Liver (tissue), 9 donors: ENCODE data around the gene CBFA2T2. TPM values are rescaled to one million over a fixed set of nuclear protein-coding genes. Genes with fewer than 3 reads are reported as not detected.

Experiments used
- DNase-seq: peaks from one replicate; pipeline ENCODE4 v3.0.0-alpha.2; 2017; ENCODE audit warnings: low spot score
- H3K27ac ChIP-seq, 2 donors: one replicate each; pipeline ENCODE4 v1.7.0; 2013; ENCODE audit warnings: inconsistent platforms in 2 of 2, low read length in 2 of 2, control low read depth in 1 of 2, low read depth in 1 of 2, mild to moderate bottlenecking in 1 of 2
- H3K27me3 ChIP-seq, 4 donors: one replicate each; pipeline versions ENCODE4 v1.6.1 to v1.7.0; 2013; ENCODE audit warnings: low read length in 3 of 4, inconsistent platforms in 1 of 4, mild to moderate bottlenecking in 1 of 4, moderate library complexity in 1 of 4; ENCODE audit not compliant: control insufficient read depth in 4 of 4, insufficient read depth in 4 of 4
- H3K36me3 ChIP-seq, 4 donors: one replicate each; pipeline versions ENCODE4 v1.6.1 to v1.7.0; 2013; ENCODE audit warnings: low read length in 3 of 4, mild to moderate bottlenecking in 3 of 4, low read depth in 1 of 4, moderate library complexity in 1 of 4; ENCODE audit not compliant: control insufficient read depth in 4 of 4, insufficient read depth in 3 of 4
- H3K4me1 ChIP-seq, 4 donors: one replicate each; pipeline versions ENCODE4 v1.6.1 to v1.7.0; 2013; ENCODE audit warnings: low read length in 3 of 4, mild to moderate bottlenecking in 3 of 4, moderate library complexity in 1 of 4; ENCODE audit not compliant: control insufficient read depth in 4 of 4, insufficient read depth in 4 of 4
- H3K4me3 ChIP-seq, 3 donors: one replicate each; pipeline versions ENCODE4 v1.6.1 to v1.7.0; 2013; ENCODE audit warnings: low read length in 3 of 3, control low read depth in 1 of 3, low read depth in 1 of 3, mild to moderate bottlenecking in 1 of 3
- H3K9ac ChIP-seq, 2 donors: one replicate each; pipeline ENCODE4 v1.7.0; 2013; ENCODE audit warnings: low read length in 2 of 2, mild to moderate bottlenecking in 2 of 2, moderate library complexity in 2 of 2, control low read depth in 1 of 2, low read depth in 1 of 2
- H3K9me3 ChIP-seq, 4 donors: one replicate each; pipeline versions ENCODE4 v1.6.1 to v1.7.0; 2013; ENCODE audit warnings: low read length in 3 of 4; ENCODE audit not compliant: control insufficient read depth in 4 of 4
- ATF3 ChIP-seq: IDR thresholded peaks from 2 replicates; pipeline ENCODE4 v1.6.1; 2016; ENCODE audit warnings: antibody characterized with exemption
- CTCF ChIP-seq: fragments of 150-350 bp; IDR thresholded peaks from 2 replicates; pipeline ENCODE4 v1.5.1; 2017; ENCODE audit warnings: improper control_type of control experiment, low read depth, low read length; ENCODE audit not compliant: missing input control
- EGR1 ChIP-seq, 2 donors: IDR thresholded peaks; 2 replicates each; pipeline ENCODE4 v1.6.1; 2016 to 2018; ENCODE audit warnings: antibody characterized with exemption in 2 of 2, low read depth in 2 of 2
- FOXA1 ChIP-seq: IDR thresholded peaks from 2 replicates; pipeline ENCODE4 v1.6.1; 2016; ENCODE audit warnings: antibody characterized with exemption
- FOXA2 ChIP-seq: IDR thresholded peaks from 2 replicates; pipeline ENCODE4 v1.6.1; 2016; ENCODE audit warnings: antibody characterized with exemption
- HNF4A ChIP-seq, 2 donors: conservative IDR thresholded peaks; 2 replicates each; pipeline ENCODE4 v1.6.1; 2016; ENCODE audit warnings: antibody characterized with exemption in 2 of 2, mild to moderate bottlenecking in 2 of 2
- HNF4G ChIP-seq: IDR thresholded peaks from 2 replicates; pipeline ENCODE4 v1.6.1; 2016; ENCODE audit warnings: antibody characterized with exemption
- JUND ChIP-seq, 2 donors: IDR thresholded peaks; 2 replicates each; pipeline ENCODE4 v1.6.1; 2016; ENCODE audit warnings: antibody characterized with exemption in 2 of 2
- NR2F2 ChIP-seq: IDR thresholded peaks from 2 replicates; pipeline ENCODE4 v1.6.1; 2016; ENCODE audit warnings: antibody characterized with exemption
- RAD21 ChIP-seq, 2 donors: IDR thresholded peaks; 2 replicates each; pipeline ENCODE4 v1.6.1; 2016; ENCODE audit warnings: antibody characterized with exemption in 2 of 2, mild to moderate bottlenecking in 2 of 2
- RXRA ChIP-seq, 2 donors: IDR thresholded peaks; 2 replicates each; pipeline ENCODE4 v1.6.1; 2017 to 2018; ENCODE audit warnings: antibody characterized with exemption in 2 of 2, mild to moderate bottlenecking in 1 of 2
- SP1 ChIP-seq: IDR thresholded peaks from 2 replicates; pipeline ENCODE4 v1.6.1; 2018; ENCODE audit warnings: antibody characterized with exemption, mild to moderate bottlenecking
- YY1 ChIP-seq: IDR thresholded peaks from 2 replicates; pipeline ENCODE4 v1.6.1; 2016; ENCODE audit warnings: antibody characterized with exemption, mild to moderate bottlenecking
- WGBS: extraction: QIAGEN DNeasy Blood & Tissue Kit; methylation state at CpG from one replicate; pipeline ENCODE4 v1.1.7; 2013; 5-methylcytosine and 5-hydroxymethylcytosine counted together
- polyA plus RNA-seq, 2 donors: library from polyadenylated mRNA; stranded (reverse) in 1 of 2; unstranded in 1 of 2; fragments of 200-250 nt in 1 of 2; fragments of >200 nt in 1 of 2; fragmentation: Nextera tagmentation in 1 of 2; extraction: Ambion mirVana in 1 of 2; gene quantifications; one replicate each; pipeline versions ENCODE4 v1.2.1 to v1.2.3, GENCODE V29; 2013 to 2015
- total RNA-seq, 2 donors: library from RNA; depleted of rRNA; stranded (reverse); fragments of >200 nt; gene quantifications; one replicate each; pipeline ENCODE4 v1.2.3, GENCODE V29; 2014
- TF ChIP-seq, protein P1 (sequence below): IDR thresholded peaks from 2 replicates; pipeline ENCODE4 v1.6.1; 2016; ENCODE audit warnings: antibody characterized with exemption
- TF ChIP-seq, protein P2 (sequence below): IDR thresholded peaks from 2 replicates; pipeline ENCODE4 v1.6.1; 2016; ENCODE audit warnings: antibody characterized with exemption, mild to moderate bottlenecking
- TF ChIP-seq, protein P3 (sequence below): IDR thresholded peaks from 2 replicates; pipeline ENCODE4 v1.6.1; 2016; ENCODE audit warnings: antibody characterized with exemption
- donor health status: healthy.
- donor health status: healthy.
- donor health status: healthy.
- donor health status: healthy.
- donor health status: healthy.

The CBFA2T2 gene
- total and polyA plus RNA-seq, 4 donors = 2.0 to 5.5 (median 5.3) TPM

GRCh38 chr20:33673114-33673409 is 183.2 kb downstream of the CBFA2T2 start:
- H3K9me3 ChIP-seq = no peaks in the 10 kb centered on the region
- no peak overlapping the region for H3K27ac ChIP-seq
- peaks cover 0 to 4% (median 0%) of the 10 kb centered on the region in 4 donors for H3K36me3 ChIP-seq
- H3K9ac ChIP-seq = peak overlapping the region in 1 of 2 donors; percentile 61
- H3K27me3 ChIP-seq = no peaks in the 10 kb centered on the region
- no peak for DNase-seq
- TF ChIP-seq CTCF (no peak), RAD21 (IDR thresholded peaks at IDR 0.05) (no peak), YY1 (no peak), NR2F2 (no peak), HNF4G (no peak), EGR1 (IDR thresholded peaks at IDR 0.05; ENCODE audit: low read depth in 2 of 2) (no peak), ATF3 (no peak), RXRA (IDR thresholded peaks at IDR 0.05) (no peak), FOXA2 (no peak), FOXA1 (no peak), JUND (IDR thresholded peaks at IDR 0.05) (no peak), SP1 (no peak), HNF4A (conservative IDR thresholded peaks at IDR 0.05) (no peak)
- TF ChIP-seq, protein P1, sequence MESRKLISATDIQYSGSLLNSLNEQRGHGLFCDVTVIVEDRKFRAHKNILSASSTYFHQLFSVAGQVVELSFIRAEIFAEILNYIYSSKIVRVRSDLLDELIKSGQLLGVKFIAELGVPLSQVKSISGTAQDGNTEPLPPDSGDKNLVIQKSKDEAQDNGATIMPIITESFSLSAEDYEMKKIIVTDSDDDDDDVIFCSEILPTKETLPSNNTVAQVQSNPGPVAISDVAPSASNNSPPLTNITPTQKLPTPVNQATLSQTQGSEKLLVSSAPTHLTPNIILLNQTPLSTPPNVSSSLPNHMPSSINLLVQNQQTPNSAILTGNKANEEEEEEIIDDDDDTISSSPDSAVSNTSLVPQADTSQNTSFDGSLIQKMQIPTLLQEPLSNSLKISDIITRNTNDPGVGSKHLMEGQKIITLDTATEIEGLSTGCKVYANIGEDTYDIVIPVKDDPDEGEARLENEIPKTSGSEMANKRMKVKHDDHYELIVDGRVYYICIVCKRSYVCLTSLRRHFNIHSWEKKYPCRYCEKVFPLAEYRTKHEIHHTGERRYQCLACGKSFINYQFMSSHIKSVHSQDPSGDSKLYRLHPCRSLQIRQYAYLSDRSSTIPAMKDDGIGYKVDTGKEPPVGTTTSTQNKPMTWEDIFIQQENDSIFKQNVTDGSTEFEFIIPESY = no peak
- TF ChIP-seq, protein P2, sequence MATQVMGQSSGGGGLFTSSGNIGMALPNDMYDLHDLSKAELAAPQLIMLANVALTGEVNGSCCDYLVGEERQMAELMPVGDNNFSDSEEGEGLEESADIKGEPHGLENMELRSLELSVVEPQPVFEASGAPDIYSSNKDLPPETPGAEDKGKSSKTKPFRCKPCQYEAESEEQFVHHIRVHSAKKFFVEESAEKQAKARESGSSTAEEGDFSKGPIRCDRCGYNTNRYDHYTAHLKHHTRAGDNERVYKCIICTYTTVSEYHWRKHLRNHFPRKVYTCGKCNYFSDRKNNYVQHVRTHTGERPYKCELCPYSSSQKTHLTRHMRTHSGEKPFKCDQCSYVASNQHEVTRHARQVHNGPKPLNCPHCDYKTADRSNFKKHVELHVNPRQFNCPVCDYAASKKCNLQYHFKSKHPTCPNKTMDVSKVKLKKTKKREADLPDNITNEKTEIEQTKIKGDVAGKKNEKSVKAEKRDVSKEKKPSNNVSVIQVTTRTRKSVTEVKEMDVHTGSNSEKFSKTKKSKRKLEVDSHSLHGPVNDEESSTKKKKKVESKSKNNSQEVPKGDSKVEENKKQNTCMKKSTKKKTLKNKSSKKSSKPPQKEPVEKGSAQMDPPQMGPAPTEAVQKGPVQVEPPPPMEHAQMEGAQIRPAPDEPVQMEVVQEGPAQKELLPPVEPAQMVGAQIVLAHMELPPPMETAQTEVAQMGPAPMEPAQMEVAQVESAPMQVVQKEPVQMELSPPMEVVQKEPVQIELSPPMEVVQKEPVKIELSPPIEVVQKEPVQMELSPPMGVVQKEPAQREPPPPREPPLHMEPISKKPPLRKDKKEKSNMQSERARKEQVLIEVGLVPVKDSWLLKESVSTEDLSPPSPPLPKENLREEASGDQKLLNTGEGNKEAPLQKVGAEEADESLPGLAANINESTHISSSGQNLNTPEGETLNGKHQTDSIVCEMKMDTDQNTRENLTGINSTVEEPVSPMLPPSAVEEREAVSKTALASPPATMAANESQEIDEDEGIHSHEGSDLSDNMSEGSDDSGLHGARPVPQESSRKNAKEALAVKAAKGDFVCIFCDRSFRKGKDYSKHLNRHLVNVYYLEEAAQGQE = no peak
- TF ChIP-seq, protein P3, sequence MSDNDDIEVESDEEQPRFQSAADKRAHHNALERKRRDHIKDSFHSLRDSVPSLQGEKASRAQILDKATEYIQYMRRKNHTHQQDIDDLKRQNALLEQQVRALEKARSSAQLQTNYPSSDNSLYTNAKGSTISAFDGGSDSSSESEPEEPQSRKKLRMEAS = no peak
- H3K4me1 ChIP-seq = peaks cover 7 to 27% (median 14%) of the 10 kb centered on the region in 4 donors
- peak overlapping the region in 1 of 3 donors; percentile 82 for H3K4me3 ChIP-seq
- WGBS = 83% methylated on average over 4 of the region's 4 CpGs
